ENCODE data around the gene CORO2A. TPM values are rescaled to one million over a fixed set of nuclear protein-coding genes. Genes with fewer than 3 reads are reported as not detected.

Gene CORO2A
- total RNA-seq, 1 experiment from 2014 or later, result 15.8 TPM

DNA sequence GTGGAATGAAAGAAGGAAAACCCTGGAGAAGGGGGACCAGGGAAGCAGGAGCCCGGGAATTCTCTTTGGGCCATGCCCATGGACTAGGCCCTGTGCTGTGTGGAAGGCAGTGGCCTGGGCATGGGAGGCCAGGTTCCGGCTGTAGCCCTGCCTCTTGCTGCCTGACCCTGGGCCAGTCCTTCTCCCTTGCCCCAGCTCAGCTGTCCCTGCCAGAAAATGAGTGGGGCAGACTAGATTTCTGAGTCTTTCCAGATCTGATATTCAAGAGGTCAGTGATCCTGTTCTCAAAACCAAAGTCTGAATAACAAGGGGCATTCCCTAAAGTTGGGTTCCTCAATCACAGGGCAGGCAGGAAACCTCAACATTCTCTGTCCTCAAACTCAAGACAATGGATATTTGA lies 24.8 kb upstream of the CORO2A start:
- no peak overlapping the region for H2AK5ac ChIP-seq (ENCODE audit: insufficient read length, low read length)
- no peak overlapping the region for H2BK20ac ChIP-seq (ENCODE audit: low read depth, low read length, poor library complexity, severe bottlenecking)
- DNase-seq, result no peak
- no peak overlapping the region for H3K9ac ChIP-seq (ENCODE audit: extremely low read depth, insufficient read length, low read length)
- H3K23ac ChIP-seq (ENCODE audit: insufficient read length, low read depth, low read length), result no peak overlapping the region
- no peak overlapping the region for H2AFZ ChIP-seq (ENCODE audit: low read length)
- no peak overlapping the region for H3K4ac ChIP-seq (ENCODE audit: low read depth, low read length)
- no peak overlapping the region for H4K5ac ChIP-seq (ENCODE audit: insufficient read length, low read depth, low read length)
- H3K27me3 ChIP-seq (ENCODE audit: insufficient read depth, low read length), result no peaks in the 10 kb centered on the region
- no peaks in the 10 kb centered on the region for H4K20me1 ChIP-seq (ENCODE audit: control insufficient read depth, insufficient read depth, insufficient read length)
- no peaks in the 10 kb centered on the region for H3K27me3 Mint-ChIP-seq (ENCODE audit: low read depth)
- no peak overlapping the region for H3K27ac ChIP-seq (ENCODE audit: insufficient read length, low read depth, low read length)
- no peak overlapping the region for H3K4me2 ChIP-seq (ENCODE audit: insufficient read depth, insufficient read length, low read length)
- no peak overlapping the region for H4K8ac ChIP-seq (replicated peaks; ENCODE audit: insufficient read length, low read depth, low read length)
- no peak overlapping the region for H3K56ac ChIP-seq (ENCODE audit: insufficient read length, low read depth, low read length)
- no peak overlapping the region for H3K18ac ChIP-seq (ENCODE audit: insufficient read length, low read depth, low read length)
- no peak overlapping the region for H3T11ph ChIP-seq (ENCODE audit: low read length)
- H2BK5ac ChIP-seq (ENCODE audit: insufficient read length, low read length), result no peak overlapping the region
- no peaks in the 10 kb centered on the region for H3K79me1 ChIP-seq (ENCODE audit: insufficient read depth, low read depth, low read length, poor library complexity, severe bottlenecking)
- peaks cover 41% of the 10 kb centered on the region in 2 experiments for H3K4me1 Mint-ChIP-seq
- H2BK120ac ChIP-seq (ENCODE audit: low read depth, low read length, poor library complexity, severe bottlenecking), result no peak overlapping the region
- no peak overlapping the region for H2BK15ac ChIP-seq (ENCODE audit: low read depth, low read length)
- H3K4me1 ChIP-seq (ENCODE audit: insufficient read depth, low read length), result peaks cover 13% of the 10 kb centered on the region
- H3K9me3 Mint-ChIP-seq, result no peaks in the 10 kb centered on the region; a peak in 1 of 5 replicates
- H3K23me2 ChIP-seq (ENCODE audit: insufficient read length, low read depth, low read length, poor library complexity, severe bottlenecking), result no peaks in the 10 kb centered on the region
- no peaks in the 10 kb centered on the region for H3K79me2 ChIP-seq (ENCODE audit: insufficient read depth, low read length)
- no CpG with 5 or more reads among the region's 2 CpGs for WGBS (ENCODE audit: extremely low coverage, insufficient read length, low lambda C conversion rate)
- no peak overlapping the region for H2BK12ac ChIP-seq (ENCODE audit: insufficient read length, low read depth, low read length)
- H3K14ac ChIP-seq (ENCODE audit: insufficient read depth, low read length), result no peak overlapping the region
- H4K91ac ChIP-seq (ENCODE audit: insufficient read length, low read depth, low read length), result no peak overlapping the region
- TF ChIP-seq, protein P1, sequence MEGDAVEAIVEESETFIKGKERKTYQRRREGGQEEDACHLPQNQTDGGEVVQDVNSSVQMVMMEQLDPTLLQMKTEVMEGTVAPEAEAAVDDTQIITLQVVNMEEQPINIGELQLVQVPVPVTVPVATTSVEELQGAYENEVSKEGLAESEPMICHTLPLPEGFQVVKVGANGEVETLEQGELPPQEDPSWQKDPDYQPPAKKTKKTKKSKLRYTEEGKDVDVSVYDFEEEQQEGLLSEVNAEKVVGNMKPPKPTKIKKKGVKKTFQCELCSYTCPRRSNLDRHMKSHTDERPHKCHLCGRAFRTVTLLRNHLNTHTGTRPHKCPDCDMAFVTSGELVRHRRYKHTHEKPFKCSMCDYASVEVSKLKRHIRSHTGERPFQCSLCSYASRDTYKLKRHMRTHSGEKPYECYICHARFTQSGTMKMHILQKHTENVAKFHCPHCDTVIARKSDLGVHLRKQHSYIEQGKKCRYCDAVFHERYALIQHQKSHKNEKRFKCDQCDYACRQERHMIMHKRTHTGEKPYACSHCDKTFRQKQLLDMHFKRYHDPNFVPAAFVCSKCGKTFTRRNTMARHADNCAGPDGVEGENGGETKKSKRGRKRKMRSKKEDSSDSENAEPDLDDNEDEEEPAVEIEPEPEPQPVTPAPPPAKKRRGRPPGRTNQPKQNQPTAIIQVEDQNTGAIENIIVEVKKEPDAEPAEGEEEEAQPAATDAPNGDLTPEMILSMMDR (conservative IDR thresholded peaks at IDR 0.05), result no peak
- H3K36me3 Mint-ChIP-seq (ENCODE audit: insufficient read depth in 1 of 3, low read depth in 3 of 3), result peaks cover 3 to 18% (median 4%) of the 10 kb centered on the region in 3 experiments; a peak in 4 of 7 replicates
- H3K9me3 ChIP-seq (ENCODE audit: control insufficient read depth, low read depth, low read length), result no peaks in the 10 kb centered on the region
- H3K4me3 Mint-ChIP-seq, result no peak overlapping the region
- H3K27ac Mint-ChIP-seq, result peak overlapping the region in 1 of 3 experiments; percentile 65; a peak in 1 of 7 replicates
